Endothelial cell of umbilical vein (primary cell): Measurements from ENCODE around the gene DBNDD2. TPM values are rescaled to one million over a fixed set of nuclear protein-coding genes. Genes with fewer than 3 reads are reported as not detected.

Experiments
- BruUV-seq: library from RNA; stranded (reverse); fragments of 400-500 nt; replicated peaks from 2 replicates; lab custom pipeline; 2021; lab: Mats Ljungman, UMichigan
- CTCF ChIA-PET: fragments of 300-600, 350-600 bp; sonication (Branson Sonifier 250); formaldehyde crosslinking; loops from one replicate; lab custom pipeline; 2021; ENCODE audit warnings: antibody characterized with exemption, inconsistent platforms; lab: Charles Lee
- POLR2A ChIA-PET: fragments of 300-600, 350-600 bp; sonication (Branson Sonifier 250); formaldehyde crosslinking; loops from one replicate; lab custom pipeline; 2021; ENCODE audit warnings: antibody characterized with exemption, inconsistent platforms; lab: Charles Lee
- DNase-seq: peaks from one replicate; pipeline ENCODE4 v3.0.0-alpha.2; 2011; ENCODE audit warnings: low read depth, low spot score
- FAIRE-seq: peaks from 2 replicates; lab custom pipeline; 2011; peaks lifted over from hg19 to GRCh38; lab: Jason Lieb, UNC
- H2AFZ ChIP-seq: 2 replicates; pipeline ENCODE4 v1.6.0; 2012; ENCODE audit warnings: low read depth, low read length, control low read depth, inconsistent platforms
- H3K27ac ChIP-seq: 2 replicates; pipeline ENCODE4 v1.5.1; 2011; ENCODE audit warnings: low read depth, mild to moderate bottlenecking, control low read depth, low read length, moderate library complexity; ENCODE audit not compliant: insufficient read depth
- H3K27me3 ChIP-seq, 2 experiments: 2 replicates each; pipeline versions ENCODE4 v1.6.0 to v1.6.1; 2011; ENCODE audit warnings: low read length in 2 of 2, mixed read lengths in 1 of 2; ENCODE audit not compliant: control insufficient read depth in 2 of 2, insufficient read depth in 2 of 2
- H3K36me3 ChIP-seq, 2 experiments: 2 replicates in 1 of 2; 3 replicates in 1 of 2; pipeline ENCODE4 v1.5.1; 2011; ENCODE audit warnings: low read length in 2 of 2, mild to moderate bottlenecking in 1 of 2, moderate library complexity in 1 of 2; ENCODE audit not compliant: control insufficient read depth in 2 of 2, insufficient read depth in 2 of 2; ENCODE audit errors: extremely low read depth in 1 of 2
- H3K4me1 ChIP-seq: 3 replicates; pipeline ENCODE4 v1.5.1; 2011; ENCODE audit warnings: mild to moderate bottlenecking, low read length; ENCODE audit not compliant: control insufficient read depth, insufficient read depth; ENCODE audit errors: extremely low read depth
- H3K4me2 ChIP-seq: 2 replicates; pipeline ENCODE4 v1.6.1; 2011; ENCODE audit warnings: low read length, control low read depth, mixed read lengths; ENCODE audit not compliant: insufficient read depth
- H3K4me3 ChIP-seq, 3 experiments: fragments of 200-600 bp in 1 of 3; sonication (generic), shearing (Covaris generic) in 1 of 3; replicated peaks in 1 of 3; 2 replicates each; pipeline ENCODE4 v1.5.1; 2011 to 2016; ENCODE audit warnings: control low read depth in 3 of 3, low read length in 3 of 3, mild to moderate bottlenecking in 2 of 3, inconsistent platforms in 1 of 3, low read depth in 1 of 3, moderate library complexity in 1 of 3; ENCODE audit not compliant: insufficient read depth in 1 of 3
- H3K79me2 ChIP-seq: 2 replicates; pipeline ENCODE4 v1.6.0; 2012; ENCODE audit warnings: low read length, inconsistent platforms; ENCODE audit not compliant: control insufficient read depth, insufficient read depth
- H3K9ac ChIP-seq: replicated peaks from 2 replicates; pipeline ENCODE3; 2011; ENCODE audit warnings: low read length, control low read depth; ENCODE audit not compliant: insufficient read depth; ENCODE audit errors: extremely low read depth
- H3K9me1 ChIP-seq: replicated peaks from 3 replicates; pipeline ENCODE4 v1.6.0; 2011; ENCODE audit warnings: mild to moderate bottlenecking, low read length; ENCODE audit not compliant: control insufficient read depth, insufficient read depth; ENCODE audit errors: extremely low read depth
- H3K9me3 ChIP-seq: replicated peaks from 2 replicates; pipeline ENCODE4 v1.5.1; 2012; ENCODE audit warnings: low read length, inconsistent platforms; ENCODE audit not compliant: control insufficient read depth, insufficient read depth
- H4K20me1 ChIP-seq: replicated peaks from 2 replicates; pipeline ENCODE3; 2011; ENCODE audit warnings: mild to moderate bottlenecking, low read length; ENCODE audit not compliant: control insufficient read depth, insufficient read depth; ENCODE audit errors: extremely low read depth
- CTCF ChIP-seq, 2 donors: IDR thresholded peaks; 1 replicate in 1 of 2; 2 replicates in 1 of 2; pipeline ENCODE4 v1.5.1; 2011; ENCODE audit warnings: low read length in 2 of 2, mild to moderate bottlenecking in 2 of 2, moderate library complexity in 2 of 2, control low read depth in 1 of 2, inconsistent platforms in 1 of 2, low read depth in 1 of 2; ENCODE audit not compliant: insufficient read depth in 1 of 2; ENCODE audit errors: extremely low read depth in 1 of 2
- EZH2 ChIP-seq: IDR thresholded peaks from 2 replicates; pipeline ENCODE4 v1.6.1; 2012; ENCODE audit warnings: borderline replicate concordance, low read depth, mild to moderate bottlenecking, moderate library complexity, low read length, inconsistent platforms; ENCODE audit not compliant: severe bottlenecking
- GATA2 ChIP-seq: IDR thresholded peaks from 2 replicates; pipeline ENCODE4 v1.7.0; 2011; ENCODE audit warnings: low read depth, mild to moderate bottlenecking, moderate library complexity, mixed read lengths, low read length; ENCODE audit not compliant: insufficient read length, insufficient read depth
- JUN ChIP-seq: IDR thresholded peaks from 2 replicates; pipeline ENCODE4 v1.6.1; 2011; ENCODE audit warnings: borderline replicate concordance, low read depth; ENCODE audit not compliant: insufficient read length, insufficient read depth
- MAX ChIP-seq: IDR thresholded peaks from 2 replicates; pipeline ENCODE4 v1.6.1; 2011; ENCODE audit not compliant: insufficient read depth, insufficient read length
- MYC ChIP-seq: IDR thresholded peaks from one replicate; pipeline ENCODE4 v1.6.1; 2011; ENCODE audit warnings: mild to moderate bottlenecking, low read depth, low read length
- POLR2A ChIP-seq: IDR thresholded peaks from 2 replicates; pipeline ENCODE4 v1.6.1; 2012; ENCODE audit warnings: low read depth, mild to moderate bottlenecking, control low read depth, low read length
- POLR2AphosphoS5 ChIP-seq: IDR thresholded peaks from 2 replicates; pipeline ENCODE4 v1.6.1; 2012; ENCODE audit warnings: low read depth, mild to moderate bottlenecking, control low read depth, low read length, moderate library complexity; ENCODE audit not compliant: insufficient read depth
- dilution Hi-C: fragments of 300-500 bp; cut with MboI; formaldehyde crosslinking; loops from one replicate; pipeline ENCODE4 v1.15.0; 2019; ENCODE audit warnings: low sequenced_read_pairs; ENCODE audit not compliant: extremely low pct_ligation_motif_present
- intact Hi-C: fragments of 100-400 bp; cut with micrococcal nuclease; formaldehyde crosslinking; loops from one replicate; pipeline ENCODE4 v1.10.0; 2022
- polyA plus RNA-seq, 4 experiments: library from polyadenylated mRNA; depleted of rRNA in 3 of 4; stranded (reverse) in 3 of 4; unstranded in 1 of 4; fragments of >200 nt; gene quantifications; 2 replicates each; pipeline versions ENCODE4 v1.2.1 to v1.2.3, GENCODE V29; 2011 to 2012; ENCODE audit warnings: missing spikeins in 1 of 4
- total RNA-seq: library from RNA; stranded (reverse); gene quantifications from 2 replicates; pipeline ENCODE4 v1.2.3, GENCODE V29; 2021

DBNDD2 gene
- total and polyA plus RNA-seq, 2 donors (not counting 3 experiments of a cell fraction or from before 2014, with no cell fraction given), result 15.6 to 27.9 TPM

- Histone ChIP-seq H3K9me1 (no peaks in the 10 kb centered on the region), H3K27ac (no peak overlapping the region), H4K20me1 (no peaks in the 10 kb centered on the region), H2AFZ (no peak overlapping the region), H3K4me2 (no peak overlapping the region), H3K4me1 (peaks cover 3% of the 10 kb centered on the region), H3K4me3 (no peak overlapping the region), H3K27me3 (no peaks in the 10 kb centered on the region), H3K9me3 (no peaks in the 10 kb centered on the region), H3K79me2 (no peaks in the 10 kb centered on the region), H3K9ac (no peak overlapping the region), H3K36me3 (peaks cover 0 to 16% of the 10 kb centered on the region in 2 experiments)
- TF ChIP-seq MYC (no peak), EZH2 (no peak), POLR2AphosphoS5 (no peak), POLR2A (no peak), JUN (no peak), CTCF (IDR thresholded peaks at IDR 0.05; ENCODE audit: extremely low read depth in 1 of 2, insufficient read depth in 1 of 2, low read depth in 1 of 2, low read length in 2 of 2) (no peak), GATA2 (no peak), MAX (no peak)
- BruUV-seq, result no TSS peak
- ChIA-PET CTCF (interaction anchor here (0.9 to 2.4 kb wide), 6 partner anchors 9 to 344 kb away, joined by 3 to 14 read pairs (median 4); partner anchors contain the start of gene PIGT), POLR2A (no interaction called here)
- DNase-seq (no peak), FAIRE-seq (no peak)
- intact Hi-C loops, result no loop called here
- dilution Hi-C loops, result no loop called here
Measured at GRCh38 chr20:45427236-45428149, 19.4 kb downstream of the DBNDD2 start.
